ENCODE data around the gene CDYL2.

The CDYL2 gene

GRCh38 chr16:80720804-80721371 lies 83.5 kb downstream of the CDYL2 start:
- TF ChIP-seq CTCF (IDR thresholded peaks at IDR 0.05; ENCODE audit: low read depth, low read length) = no peak
- DNase-seq (ENCODE audit: extremely low read depth, low read depth) = no peak

- no peak for DNase-seq (ENCODE audit: extremely low read depth, low read depth)
- no peak for TF ChIP-seq CTCF (IDR thresholded peaks at IDR 0.05; ENCODE audit: low read depth, low read length)
These were observed 84.8 kb downstream of the CDYL2 start for GRCh38 chr16:80719573-80719972.

GRCh38 chr16:80718480-80719220 lies 85.7 kb downstream of the CDYL2 start:
- TF ChIP-seq CTCF (IDR thresholded peaks at IDR 0.05; ENCODE audit: low read depth, low read length) = no peak
- DNase-seq (ENCODE audit: extremely low read depth, low read depth) = no peak

GRCh38 chr16:80717611-80718010 lies 86.8 kb downstream of the CDYL2 start:
- TF ChIP-seq CTCF (IDR thresholded peaks at IDR 0.05; ENCODE audit: low read depth, low read length) = no peak
- no peak for DNase-seq (ENCODE audit: extremely low read depth, low read depth)

- TF ChIP-seq CTCF (IDR thresholded peaks at IDR 0.05; ENCODE audit: low read depth, low read length) = no peak
- DNase-seq (ENCODE audit: extremely low read depth, low read depth) = no peak
These were observed 87.7 kb downstream of the CDYL2 start for GRCh38 chr16:80716564-80717139.

GRCh38 chr16:80711406-80711805 lies 93.0 kb downstream of the CDYL2 start:
- TF ChIP-seq CTCF (IDR thresholded peaks at IDR 0.05; ENCODE audit: low read depth, low read length) = no peak
- no peak for DNase-seq (ENCODE audit: extremely low read depth, low read depth)

- TF ChIP-seq CTCF (IDR thresholded peaks at IDR 0.05; ENCODE audit: low read depth, low read length) = no peak
These were observed 93.5 kb downstream of the CDYL2 start for GRCh38 chr16:80710918-80711317.

More at GRCh38 chr16:80710918-80711317, 93.5 kb downstream of the CDYL2 start:
- no peak for DNase-seq (ENCODE audit: extremely low read depth, low read depth)
